ENCODE results near the gene BOD1L1.

Gene BOD1L1

DNA sequence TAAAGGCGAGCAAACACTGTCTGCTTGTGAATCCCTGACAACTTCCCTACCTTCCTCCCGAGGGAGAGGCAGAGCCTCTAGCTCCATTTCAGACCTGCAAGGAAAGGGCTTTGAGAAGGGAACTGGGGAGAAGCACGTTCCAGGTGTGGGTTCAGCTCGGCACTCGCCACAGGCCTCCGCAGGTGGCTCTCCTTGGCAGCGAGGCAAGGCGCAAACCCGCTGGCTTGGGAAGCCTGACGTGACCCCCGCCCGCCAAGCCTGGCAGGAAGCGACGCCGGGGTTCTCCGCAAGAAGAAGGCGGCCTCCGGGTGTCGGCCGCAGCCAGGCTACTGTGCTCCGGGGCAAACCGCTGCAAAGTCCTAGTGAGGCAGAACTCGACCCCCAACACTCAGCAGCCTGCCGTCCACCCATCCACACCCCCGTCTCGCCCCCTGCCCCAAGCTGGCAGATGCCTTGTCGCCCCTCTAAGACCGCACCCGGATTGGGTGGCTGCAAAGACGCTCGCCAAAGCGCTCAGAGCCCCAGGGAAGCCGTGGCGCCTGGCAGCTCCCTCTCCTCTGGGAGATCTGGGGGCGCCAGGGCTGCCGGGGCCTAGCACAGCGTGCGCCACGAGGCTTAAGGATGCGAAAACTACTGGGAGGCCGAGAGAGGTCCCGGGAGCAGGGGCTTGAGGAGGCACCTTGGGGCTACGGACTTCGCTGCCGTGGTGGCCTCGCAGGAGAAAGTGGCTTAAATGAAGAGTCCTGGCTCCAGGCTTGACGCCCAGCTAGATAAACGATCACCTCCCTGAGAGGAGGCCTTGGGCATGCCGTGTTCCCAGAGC, 105.0 kb downstream of the BOD1L1 start:
- no peak for FAIRE-seq

DNA sequence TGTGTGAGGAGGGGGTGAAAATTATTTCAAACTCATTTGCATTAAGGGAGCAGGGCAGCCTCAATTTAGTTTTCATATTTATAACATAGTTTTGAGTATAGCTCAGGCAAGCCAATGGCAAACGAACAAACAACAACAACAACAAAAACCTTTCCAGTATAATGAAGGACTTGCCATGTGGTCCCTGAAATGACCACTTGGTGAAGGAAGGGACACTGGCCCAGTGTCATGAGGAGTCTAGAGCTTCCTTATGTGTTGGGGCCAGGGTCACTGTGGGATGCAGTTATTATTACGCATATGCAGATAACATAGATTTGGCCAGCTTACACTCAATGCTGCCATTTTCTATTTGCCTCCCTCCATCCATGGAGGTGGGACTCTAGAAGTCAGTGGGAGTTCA, 106.5 kb downstream of the BOD1L1 start:
- FAIRE-seq = no peak

Measured in A204.1 (cell line).